Measurements from ENCODE around the gene ACOXL.

ACOXL gene

DNA sequence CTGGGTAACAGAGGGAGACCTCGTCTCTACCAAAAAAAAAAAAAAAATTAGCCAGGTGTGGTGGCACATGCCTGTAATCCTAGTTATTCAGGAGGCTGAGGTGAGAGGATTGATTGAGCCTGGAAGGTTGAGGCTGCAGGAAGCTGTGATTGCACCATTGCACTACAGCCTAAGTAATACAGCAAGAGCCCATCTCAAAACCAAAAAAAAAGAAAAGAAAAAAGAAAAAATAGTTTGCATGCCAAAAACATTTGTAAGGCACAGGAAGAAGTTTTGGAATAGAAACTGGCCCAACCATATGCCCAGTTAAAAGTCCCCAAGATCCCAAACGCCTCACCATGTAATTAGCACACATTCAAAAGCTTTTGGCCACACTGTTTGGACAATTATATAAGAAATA is 13.4 kb upstream of the ACOXL start:
- no peak for DNase-seq

DNA sequence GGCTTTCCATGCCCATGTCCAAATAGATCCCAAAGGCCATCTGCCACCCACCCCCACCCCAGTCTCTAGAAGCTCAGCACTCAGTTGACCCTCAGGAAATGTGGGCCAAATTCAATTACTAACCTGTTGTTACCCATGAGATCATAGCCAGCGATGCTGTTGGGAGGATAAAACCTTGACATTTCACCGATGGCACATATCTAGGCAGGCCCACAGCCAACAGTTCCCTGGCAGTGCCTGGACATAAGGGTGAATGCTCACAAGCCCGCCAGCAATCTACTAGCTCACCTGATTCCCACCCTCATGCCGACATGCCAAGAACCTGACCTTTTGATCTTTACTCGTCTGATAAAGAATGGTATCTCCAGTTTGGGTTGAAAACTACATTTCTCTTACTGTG is 11.8 kb upstream of the ACOXL start:
- DNase-seq: no peak

DNA sequence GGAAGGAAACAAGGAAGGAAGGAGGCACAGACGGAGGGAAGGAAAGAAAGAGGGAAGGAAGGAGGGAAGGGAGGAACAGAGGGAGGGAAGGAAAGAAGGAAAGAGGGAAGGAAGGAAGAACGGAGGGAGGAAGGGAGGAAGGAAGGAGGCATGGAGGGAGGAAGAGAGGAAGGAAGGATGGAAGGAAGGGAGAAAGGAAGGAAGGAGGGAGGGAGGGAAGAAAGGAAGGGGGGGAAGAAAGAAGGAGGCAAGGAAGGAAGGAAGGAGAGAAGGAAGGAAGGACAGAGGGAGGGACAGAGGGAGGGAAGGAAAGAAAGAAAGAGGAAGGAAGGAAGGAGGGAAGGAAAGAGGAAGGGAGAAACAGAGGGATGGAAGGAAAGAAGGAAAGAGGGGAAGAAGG is 7.6 kb upstream of the ACOXL start:
- no peak for DNase-seq

DNA sequence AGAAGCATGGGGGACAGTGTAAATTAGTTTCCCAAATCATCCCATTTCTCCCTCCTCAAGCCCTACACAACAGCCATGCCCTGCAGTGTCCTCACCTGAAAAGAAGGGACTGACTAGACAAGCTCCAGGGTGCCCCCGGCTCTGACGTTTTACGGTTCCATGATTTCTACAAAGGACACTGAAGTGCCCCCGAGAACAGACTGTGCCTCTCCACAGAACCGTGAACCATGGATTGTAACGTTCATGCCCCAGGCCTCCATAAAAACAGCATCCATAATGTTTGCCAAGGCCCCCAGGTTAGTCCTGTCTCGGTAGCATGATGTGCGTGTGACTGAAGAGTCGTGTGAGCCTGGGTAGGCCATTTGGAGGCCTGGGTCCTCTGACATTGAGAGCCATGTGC is 7.0 kb upstream of the ACOXL start:
- DNase-seq: no peak

DNA sequence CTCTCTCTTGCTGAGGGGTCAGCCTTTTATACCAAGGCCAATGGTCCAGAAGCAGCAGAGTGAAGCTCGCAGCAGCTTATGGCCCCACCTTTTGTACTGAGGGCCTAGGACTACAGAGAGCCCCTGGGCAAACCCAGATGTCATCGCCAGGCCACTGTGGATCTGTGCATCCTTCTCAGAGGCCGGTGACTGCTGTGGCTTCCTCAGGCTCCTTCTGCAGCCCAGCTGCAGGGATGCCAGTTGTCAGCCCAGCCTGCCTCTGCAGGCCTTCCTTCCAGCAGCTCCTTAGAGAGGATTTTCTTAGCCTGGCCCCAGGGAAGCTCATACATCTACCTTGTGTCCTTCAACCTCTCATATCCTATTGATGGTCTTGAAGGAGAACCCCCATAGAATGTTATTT is 6.5 kb upstream of the ACOXL start:
- no peak for DNase-seq

DNA sequence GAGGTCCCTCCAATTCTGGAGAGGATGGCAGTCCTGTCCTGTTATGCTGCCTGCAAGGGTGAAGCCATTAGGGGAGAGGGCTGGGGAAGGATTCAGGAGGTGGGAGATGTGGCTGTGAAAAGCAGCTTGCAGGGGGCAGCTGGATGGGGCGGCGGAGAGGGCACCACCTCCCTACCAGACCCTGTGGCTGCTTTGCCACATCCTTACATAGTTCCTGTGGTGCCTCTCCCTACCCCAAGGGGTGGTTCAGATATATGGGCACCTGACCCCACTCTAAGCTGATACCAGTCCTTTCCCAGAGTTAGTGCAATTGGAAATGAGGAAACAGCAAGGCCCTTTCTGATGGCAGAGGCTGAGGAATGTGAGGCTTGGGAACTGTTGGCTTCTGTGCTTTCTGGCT is 6.1 kb upstream of the ACOXL start:
- DNase-seq: no peak

DNA sequence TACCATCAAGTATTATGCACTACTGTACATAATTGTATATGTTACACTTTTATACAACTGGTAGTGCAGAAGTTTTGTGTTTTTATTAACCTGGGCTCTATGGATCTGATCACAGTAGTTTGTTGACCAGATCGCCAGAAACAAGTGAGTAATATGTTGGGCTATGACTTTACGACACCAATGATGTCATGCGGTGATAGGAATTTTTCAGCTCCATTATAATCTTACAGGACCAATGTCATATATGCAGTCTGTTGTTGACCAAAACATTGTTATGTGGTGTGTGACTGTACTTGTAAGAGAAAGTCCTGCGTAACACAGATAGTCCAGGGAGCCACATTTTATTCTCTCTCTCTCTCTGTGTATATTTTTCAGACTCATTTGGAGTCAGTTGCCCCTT is 4.5 kb upstream of the ACOXL start:
- DNase-seq: no peak

DNA sequence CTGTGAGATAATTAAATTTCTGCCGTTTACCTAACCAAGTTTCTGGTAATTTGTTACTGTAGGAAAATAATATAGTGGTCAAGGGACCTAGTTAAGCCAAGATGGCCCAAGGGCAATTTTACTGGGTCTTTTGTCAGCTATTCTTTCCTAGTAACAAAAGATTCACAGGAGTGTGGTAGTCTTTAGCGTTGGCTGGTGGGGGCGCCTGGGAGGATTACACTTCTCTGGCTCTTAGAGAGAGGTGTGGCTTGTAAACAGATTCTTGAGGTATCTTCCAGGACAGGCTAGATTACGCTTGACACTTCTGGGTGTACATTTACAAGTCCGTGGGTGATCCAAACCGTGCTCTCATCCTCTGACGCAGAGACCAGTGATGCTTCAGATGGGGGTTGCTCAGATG is 3.3 kb upstream of the ACOXL start:
- no peak for DNase-seq

DNA sequence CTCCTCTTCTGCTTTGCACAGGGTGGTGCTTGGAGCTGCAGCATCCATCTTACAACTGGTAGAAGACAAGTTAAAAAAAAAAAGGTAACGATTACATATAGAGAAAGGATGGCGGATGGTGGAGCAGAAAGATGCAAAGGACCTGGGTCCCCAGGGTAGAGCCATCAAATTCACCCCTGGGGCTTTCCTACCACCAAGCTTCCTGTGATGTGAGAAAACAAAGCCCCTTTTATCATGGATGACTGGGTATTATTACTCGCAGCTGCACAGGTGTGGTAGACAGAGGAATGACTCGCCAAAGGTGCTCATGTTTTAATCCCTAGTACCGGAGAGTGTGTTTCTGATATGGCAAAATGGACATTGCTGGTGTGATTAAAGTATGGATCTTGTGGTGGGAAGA is 1.3 kb upstream of the ACOXL start:
- DNase-seq: no peak

DNA sequence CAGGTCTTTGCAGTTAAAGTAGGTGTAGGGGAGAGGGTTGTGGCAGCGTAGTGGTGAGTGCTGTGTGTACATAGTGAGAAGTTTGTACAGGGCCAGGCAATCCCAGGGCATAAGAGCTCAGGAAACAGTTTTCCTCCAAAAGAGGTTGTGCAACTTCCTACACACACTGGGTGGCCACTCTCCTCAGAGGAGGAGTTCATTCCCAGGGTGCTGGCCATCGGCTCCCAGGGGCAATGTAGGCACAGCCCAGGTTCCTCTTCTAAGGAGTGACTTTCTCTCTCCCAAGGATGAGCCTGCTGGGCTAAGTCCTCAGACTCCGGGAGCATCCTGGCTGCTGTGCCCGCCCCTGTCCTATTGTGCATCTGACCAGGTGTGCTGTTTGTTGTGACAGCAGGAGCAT is 3.0 kb downstream of the ACOXL start:
- no peak for DNase-seq

DNA sequence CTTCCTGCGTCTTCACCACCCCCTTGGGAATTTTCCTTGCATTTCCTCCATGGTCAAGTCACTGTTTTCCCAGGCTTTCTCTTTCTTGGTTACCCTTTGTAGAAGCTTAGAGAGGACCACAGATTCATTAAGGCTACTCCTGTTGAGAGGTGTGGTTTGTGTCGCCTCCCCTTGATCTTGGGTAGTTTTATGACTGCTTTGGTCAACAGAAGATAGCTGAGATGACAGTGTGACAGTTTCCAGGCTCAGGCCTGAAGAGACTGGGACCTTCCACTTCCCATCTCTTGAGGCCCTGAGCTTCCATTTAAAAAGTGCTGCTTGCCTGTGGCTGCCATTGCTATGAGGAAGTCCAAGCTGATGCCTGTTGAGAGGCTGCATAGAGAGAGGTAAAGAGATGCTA is 5.4 kb downstream of the ACOXL start:
- no peak for DNase-seq

DNA sequence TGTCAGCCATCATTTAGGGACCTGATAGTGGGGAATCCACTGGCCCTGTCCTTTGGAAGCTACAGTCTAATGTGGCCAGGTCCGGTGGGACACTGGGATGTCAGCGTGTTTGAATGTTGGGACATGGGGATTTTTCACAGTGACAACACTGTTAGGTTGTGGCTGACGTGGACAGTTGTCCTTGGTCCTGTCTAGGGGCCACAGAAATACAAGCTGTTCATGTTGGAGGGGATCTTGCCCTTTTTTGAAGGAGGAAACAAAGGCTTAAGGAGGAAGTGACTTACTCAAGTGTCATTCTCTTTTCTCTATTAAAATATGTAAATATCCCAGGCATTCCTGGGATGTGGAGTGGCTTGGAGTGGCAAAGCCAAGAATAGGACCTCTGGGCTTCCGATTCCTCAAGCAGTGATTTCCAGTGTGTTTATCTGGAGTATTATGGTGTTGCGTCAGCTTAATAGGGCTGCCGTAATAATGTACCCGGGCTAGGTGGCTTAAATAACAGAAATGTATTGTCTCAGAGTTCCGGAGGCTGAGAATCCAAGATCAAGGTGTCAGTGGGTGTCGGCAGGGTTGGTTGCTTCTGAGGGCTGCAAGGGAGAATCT is 8.5 kb downstream of the ACOXL start:
- DNase-seq: no peak

DNA sequence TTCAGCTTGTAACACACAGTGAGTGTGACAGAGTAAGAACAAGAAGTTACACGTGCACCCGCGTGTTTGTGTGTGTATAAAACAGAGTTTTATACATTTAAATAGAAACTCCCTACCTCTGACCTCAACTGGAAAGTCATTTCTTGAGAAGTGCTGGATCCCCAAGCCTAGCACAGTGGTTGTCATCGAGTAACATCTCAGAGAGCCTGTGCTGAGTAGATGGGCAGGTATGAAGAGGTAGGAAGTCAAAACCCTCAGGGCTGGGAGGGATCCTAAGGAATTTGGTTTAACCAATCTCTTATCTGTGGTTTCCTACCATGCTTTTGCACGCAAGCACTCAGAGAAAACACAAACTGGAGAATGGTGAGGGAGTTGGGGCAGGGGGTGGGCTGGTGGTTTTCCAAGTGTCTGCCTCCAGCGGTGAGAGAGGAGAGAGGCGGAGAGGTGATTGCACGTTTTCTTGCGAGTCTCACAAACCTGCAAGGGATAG is 9.2 kb downstream of the ACOXL start:
- no peak for DNase-seq

DNA sequence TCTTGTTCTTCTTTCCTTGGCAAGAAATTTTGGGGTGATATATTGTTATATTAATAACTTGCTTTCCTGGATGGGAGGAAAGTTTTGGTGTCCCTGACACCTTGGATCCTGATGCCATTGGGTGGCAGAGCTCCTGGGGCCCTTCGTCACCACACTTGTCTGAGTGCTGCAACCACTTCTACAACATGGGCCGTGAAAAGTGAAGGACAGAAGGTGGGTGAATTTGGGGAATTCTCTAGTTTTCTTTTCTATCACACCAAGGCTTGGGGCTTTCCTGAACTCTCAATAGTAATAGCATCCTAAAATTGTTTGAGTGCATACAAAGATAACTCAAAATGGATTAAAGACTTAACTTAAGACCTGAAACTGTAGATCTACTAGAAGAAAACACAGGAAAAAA is 10.0 kb downstream of the ACOXL start:
- no peak for DNase-seq

DNA sequence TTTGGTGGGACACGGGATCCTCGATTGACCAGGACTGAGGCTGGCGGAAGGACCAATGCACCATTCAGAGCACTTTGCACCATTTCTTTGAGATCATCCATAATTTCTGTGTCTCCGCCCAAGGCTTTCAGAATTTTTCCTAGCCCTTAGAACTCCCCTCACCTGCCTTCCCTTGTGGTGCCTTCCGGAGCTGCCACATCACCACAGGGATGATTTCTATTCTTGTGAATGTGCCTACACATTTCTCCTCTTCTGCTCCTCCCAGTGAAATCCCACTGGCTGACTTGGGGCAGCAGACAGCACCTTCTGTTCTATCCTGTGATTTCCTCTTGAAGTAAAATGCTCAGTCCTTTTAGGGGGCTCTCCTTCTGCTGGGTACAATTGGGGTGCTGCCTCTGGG is 11.2 kb downstream of the ACOXL start:
- no peak for DNase-seq

DNA sequence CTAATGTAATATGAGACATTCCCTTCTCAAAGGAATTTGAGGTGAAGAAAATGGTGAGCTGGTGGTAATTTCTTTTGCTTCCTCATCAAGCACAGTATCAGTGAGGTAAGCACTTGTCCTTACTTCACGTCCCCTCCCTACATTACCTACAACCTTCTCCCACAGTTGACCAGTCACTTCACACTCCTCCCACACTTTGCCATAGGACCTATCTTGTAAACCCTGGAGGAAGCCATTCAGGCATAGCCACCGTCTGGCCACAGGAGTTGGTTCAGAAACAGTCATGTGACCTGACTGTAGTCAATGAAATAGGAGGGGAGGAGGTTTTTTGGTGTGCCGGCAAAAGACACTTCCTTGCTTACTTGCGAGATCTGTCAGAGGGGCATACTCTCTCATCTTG is 12.1 kb downstream of the ACOXL start:
- DNase-seq: no peak

DNA sequence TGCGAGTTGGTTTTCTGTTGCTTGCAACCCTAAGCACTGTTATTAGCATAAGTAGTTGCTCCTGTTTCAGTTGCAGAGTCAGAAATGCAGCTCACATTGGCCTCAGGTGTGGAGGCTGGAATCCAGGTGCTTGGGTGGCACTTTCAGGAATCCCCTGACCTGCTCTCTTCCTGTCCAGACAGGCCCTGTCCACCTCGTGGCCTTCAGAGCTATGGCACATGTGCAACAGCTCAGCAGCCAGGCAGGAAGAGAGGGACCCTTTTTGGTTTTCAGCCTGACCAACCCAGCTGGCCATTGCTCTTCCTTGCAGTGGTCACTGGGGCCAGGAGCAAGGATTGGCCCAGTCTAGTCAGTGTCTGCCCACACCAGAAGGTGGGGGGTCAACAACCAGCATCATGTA is 12.7 kb downstream of the ACOXL start:
- DNase-seq: no peak

DNA sequence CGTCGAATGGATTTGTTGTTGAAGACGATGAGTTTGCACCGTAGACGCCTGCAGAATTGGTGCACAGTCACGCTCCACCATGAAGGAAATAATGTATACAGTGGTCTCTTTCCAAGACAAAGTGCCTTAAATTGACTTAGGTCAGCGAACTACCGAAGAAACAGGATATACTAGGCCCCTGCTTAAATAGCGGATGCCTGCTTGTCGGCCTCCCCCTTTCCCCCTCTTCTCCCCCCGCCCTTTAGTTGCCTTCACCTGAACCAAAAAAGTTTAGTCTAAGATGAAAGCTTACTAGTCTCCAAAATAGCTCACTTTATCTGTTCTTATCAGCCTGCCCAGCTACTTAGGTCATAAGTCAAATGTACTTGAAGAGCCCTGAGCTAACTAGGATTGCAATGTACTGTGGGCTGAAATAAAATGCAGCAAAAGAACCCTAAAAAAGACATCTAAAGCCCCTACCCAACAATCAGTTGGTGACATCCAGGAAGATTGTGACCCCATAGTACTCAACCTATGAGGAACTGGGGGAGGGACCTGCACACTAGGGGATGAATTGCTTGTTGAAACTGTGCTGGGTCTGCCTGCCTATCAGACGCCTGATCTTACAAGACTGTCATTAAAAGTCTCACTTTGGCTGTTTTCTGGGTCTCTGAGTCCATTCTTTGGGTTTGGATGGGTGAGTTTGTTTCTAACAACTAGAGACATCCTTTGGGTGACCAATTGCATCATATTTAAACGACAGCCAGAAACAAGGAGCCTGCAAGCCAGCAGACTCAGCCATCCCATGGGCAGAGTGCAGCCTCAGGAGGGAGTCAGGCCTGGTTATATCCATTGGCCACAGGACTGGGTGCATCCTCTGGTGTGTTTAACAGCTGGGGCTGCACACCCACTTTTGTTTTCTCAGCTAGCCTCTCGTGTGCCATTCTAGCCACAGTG is 14.5 kb downstream of the ACOXL start:
- no peak for DNase-seq

DNA sequence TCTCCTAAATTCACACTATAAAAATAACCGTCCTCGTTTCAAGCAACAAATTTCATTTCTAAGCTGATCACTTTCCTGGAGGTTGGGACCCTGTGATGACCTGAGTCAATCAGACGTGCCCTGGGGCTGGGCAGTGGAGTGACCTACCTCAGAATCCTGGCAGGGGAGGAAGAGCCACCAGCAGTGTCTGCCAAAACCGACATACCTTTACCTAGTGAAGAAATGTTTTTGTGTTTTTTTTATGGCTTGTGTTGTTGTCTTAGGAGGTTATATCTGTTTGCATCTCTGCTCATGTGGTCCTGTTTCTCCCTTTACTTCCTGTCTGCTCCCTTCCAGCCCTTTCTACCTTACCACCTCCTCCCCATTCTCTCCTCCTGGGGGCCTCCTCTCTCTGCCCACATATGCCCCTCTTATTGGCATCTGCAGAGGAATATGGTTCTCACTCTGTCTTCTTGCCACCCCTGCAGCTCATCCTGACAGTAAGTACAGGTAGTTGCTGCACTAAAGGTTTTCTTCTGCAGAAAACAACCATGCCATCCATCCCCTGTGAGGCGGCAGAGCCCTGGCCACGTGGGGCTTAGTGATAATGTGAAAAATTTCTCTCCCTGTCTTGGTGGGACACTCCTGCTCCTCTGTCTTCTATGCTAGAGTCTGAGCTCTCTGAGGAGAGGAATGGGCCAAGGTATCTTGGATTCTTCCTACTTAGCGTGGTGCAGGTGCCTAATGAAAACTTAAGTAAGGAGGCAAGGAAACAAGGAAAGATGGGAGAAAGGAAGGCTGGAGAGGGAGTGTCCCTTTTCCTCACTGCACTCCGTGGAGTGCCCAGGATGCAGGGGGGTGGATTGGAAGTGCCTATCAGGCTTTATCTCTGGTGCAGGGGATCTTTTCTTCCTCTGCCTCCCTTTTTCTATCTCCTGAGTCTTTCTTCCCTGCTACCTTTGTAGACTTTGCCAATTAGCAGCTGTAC is 15.4 kb downstream of the ACOXL start:
- no peak for DNase-seq

DNA sequence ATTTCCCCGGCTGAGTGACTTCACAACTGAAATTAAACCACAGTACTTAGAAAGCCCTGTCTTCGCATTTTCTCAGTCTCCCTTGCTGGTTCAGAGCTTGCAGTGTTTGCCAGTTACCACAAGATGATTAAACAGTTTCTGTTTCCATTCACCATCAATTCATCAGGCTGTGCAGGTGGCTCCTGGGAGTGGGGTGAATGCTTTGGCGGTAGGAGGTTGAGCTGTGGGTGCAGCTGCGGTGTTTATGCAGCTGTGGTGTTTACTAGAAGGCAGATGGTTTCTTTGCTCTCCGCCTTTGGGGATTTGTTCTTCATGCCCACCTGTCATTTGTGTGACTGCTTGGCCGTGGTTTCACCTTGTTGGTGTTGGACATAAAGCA is 16.1 kb downstream of the ACOXL start:
- peak; percentile 59 for DNase-seq

DNA sequence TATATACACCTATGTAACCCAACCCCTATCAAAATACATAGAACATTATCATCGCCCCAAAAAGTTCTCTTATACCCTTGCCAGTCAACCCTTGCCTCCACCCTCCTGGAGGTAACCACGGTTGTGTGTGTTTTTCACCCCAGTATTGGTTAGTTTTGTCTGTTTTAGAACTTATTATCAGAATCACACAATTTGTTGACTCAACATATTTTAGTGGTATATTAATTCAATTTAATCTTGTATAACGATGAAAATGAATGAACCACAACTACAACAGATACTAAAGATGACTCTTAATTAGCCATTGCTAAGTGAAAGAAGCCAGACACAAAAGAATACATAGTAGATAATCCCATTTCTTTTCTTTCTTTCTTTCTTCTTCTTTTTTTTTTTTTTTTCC is 19.3 kb downstream of the ACOXL start:
- no peak for DNase-seq

DNA sequence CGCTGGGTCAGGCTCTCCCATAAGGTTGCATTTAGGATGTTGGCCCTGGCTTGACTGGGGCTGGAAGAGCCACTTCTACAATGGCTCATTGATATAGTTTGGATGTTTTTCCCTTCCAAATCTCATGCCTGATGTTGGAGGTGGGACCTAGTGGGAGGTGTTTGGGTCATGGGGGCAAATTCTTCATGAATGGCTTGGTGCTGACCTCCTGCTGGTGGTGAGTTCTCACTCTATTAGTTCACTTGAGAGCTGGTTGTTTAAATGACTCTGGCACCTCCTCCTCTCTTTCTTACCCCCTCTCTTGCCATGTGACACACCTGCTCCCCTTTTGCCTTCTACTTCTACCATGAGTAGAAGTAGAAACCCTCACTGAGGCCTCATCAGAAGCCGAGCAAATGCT is 20.5 kb downstream of the ACOXL start:
- DNase-seq: no peak

DNA sequence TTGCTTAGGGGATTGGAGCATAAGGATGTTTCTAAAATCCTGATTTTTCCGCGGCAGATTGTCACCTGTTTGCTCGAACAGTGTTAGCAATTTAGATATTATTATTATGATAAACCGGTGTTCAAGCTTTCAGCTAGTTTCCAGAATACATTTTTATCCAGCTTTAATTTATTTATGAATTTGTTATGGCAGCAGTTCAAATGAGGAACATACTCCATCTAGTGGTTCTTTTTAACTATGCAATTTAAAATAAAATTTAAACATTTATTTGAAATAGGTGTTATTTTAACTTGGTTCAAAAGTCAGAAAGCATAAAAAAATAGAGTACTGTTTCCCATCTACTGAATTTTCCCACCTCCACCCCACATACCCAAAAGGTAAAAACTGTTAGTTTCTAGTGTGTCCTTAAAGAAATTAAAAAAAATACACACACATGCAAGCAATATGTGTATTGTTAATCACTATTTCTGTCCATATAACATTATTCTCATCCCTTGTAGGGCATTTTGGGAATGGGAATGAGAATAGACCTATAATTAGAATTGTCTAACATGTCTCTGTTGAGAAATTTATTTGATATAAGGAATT is 23.2 kb downstream of the ACOXL start:
- no peak for DNase-seq
